ENCODE results near the gene NODAL.

The NODAL gene

DNA sequence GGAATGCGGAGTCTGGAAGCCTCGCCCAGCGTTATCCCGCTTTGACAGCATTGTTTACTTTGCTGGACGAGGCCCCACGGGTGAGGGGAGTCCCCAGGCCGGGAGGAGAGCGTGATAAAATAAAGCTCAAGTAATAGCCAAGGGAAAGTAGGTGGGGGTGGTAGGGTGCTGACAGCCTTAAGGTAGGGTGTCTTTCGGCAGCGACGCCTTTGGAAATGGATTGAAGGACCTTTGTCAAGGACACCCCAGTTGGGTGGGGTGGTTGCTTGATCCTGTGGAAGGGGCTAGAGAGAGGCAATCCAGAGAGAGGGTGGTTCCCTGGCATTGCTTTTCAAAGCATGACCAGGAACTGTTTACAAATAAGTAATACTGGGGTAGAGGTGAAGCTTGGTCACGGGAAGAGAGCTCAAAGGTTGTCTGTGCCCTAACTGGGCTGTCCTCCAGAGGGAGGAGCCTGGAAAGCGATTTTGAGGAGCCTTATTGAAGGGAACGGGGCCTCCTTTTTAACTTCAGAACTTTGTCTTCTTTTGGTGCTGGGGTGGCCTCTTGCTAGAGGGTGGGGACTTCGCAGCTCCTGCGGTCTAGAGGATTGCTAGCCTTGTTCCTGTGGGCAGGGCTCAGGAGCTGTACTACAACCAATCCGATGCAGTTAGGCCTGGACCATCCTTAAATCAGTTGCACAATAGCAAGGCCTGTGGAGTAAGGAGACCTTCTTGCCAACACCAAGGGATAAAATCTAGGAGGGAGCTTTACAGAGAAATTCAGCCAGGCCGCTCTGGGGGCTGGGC, 36.2 kb downstream of the NODAL start:
- DNase-seq (ENCODE audit: low read depth in 2 of 2), result peak; percentile 97 to 99

DNA sequence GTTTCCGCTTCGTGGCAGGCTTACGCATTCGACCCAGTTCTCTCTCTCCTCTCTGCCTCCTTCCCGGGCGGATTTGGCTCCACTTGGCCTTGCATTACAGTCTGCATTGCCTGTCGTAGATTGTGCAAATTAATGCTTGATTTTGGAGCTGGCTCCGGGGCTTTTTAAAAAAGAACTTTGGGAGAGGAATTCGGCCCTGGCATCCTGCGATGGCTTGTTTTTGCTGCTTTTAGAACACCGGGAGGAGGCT, 36.8 kb downstream of the NODAL start:
- peak; percentile 28 to 38 for DNase-seq (ENCODE audit: low read depth in 2 of 2)
- peak overlapping the region; percentile 85 to 90 for H3K4me3 ChIP-seq (replicated peaks in 1 of 2; ENCODE audit: low read depth in 2 of 2, low read length in 2 of 2)
- TF ChIP-seq, protein P1, sequence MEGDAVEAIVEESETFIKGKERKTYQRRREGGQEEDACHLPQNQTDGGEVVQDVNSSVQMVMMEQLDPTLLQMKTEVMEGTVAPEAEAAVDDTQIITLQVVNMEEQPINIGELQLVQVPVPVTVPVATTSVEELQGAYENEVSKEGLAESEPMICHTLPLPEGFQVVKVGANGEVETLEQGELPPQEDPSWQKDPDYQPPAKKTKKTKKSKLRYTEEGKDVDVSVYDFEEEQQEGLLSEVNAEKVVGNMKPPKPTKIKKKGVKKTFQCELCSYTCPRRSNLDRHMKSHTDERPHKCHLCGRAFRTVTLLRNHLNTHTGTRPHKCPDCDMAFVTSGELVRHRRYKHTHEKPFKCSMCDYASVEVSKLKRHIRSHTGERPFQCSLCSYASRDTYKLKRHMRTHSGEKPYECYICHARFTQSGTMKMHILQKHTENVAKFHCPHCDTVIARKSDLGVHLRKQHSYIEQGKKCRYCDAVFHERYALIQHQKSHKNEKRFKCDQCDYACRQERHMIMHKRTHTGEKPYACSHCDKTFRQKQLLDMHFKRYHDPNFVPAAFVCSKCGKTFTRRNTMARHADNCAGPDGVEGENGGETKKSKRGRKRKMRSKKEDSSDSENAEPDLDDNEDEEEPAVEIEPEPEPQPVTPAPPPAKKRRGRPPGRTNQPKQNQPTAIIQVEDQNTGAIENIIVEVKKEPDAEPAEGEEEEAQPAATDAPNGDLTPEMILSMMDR (IDR thresholded peaks at IDR 0.05; ENCODE audit: low read depth, low read length), result no peak

More for the DNA sequence above, 36.2 kb downstream of the NODAL start:
- TF ChIP-seq, protein P1 (IDR thresholded peaks at IDR 0.05; ENCODE audit: low read depth, low read length), result no peak
- peak overlapping the region; percentile 85 to 90 for H3K4me3 ChIP-seq (replicated peaks in 1 of 2; ENCODE audit: low read depth in 2 of 2, low read length in 2 of 2)

DNA sequence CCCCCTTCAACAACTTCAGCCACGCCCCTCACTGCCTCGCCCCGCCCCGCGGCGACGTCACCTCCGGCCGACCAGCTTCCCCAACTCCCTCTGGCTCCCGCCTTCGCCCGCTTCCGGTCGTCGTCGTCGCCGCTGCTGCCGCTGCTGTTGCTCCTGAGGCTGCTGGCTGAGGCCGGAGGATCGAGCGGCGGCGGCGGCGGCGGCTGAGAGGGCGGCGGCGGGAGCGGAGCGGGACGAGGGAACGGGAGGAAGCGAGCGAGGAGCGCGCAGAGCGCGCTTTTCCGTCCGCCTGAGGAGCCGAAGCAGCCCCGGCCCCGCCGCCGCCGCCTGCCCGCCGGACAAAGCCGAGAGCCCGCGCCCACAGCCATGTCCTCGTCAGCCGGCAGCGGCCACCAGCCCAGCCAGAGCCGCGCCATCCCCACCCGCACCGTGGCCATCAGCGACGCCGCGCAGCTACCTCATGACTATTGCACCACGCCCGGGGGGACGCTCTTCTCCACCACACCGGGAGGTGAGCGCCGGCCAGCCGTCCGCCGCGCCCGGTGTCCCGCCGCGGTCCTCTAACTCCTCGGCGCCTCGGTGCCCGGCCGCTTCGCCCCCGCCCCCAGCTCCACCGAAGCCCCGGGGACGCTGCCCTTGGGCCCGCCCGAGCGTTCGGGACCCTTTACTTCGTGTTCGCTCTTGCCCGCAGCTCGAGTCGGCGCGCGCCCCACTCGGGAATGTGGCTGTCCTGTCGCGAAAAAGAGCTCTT, 37.3 kb downstream of the NODAL start, which contains the start of gene EIF4EBP2:
TSS of gene EIF4EBP2 (plus strand) at position 110 of the 751 bp plus-strand sequence. CDS start at position 367, 257 bp downstream.
- TF ChIP-seq, protein P1 (IDR thresholded peaks at IDR 0.05; ENCODE audit: low read depth, low read length), result no peak
- H3K4me3 ChIP-seq (replicated peaks in 1 of 2; ENCODE audit: low read depth in 2 of 2, low read length in 2 of 2), result peak within 1 kb of the TSS; percentile 85 to 90
- DNase-seq (ENCODE audit: low read depth in 2 of 2), result peak; percentile 96 to 98

- peak overlapping the region in 1 of 2 donors; percentile 85 for H3K4me3 ChIP-seq (replicated peaks in 1 of 2; ENCODE audit: low read depth in 2 of 2, low read length in 2 of 2)
- no peak for DNase-seq (ENCODE audit: low read depth in 2 of 2)
- TF ChIP-seq, protein P1 (IDR thresholded peaks at IDR 0.05; ENCODE audit: low read depth, low read length), result no peak
Measured at GRCh38 chr10:70403483-70404035, 37.9 kb downstream of the NODAL start.

DNA sequence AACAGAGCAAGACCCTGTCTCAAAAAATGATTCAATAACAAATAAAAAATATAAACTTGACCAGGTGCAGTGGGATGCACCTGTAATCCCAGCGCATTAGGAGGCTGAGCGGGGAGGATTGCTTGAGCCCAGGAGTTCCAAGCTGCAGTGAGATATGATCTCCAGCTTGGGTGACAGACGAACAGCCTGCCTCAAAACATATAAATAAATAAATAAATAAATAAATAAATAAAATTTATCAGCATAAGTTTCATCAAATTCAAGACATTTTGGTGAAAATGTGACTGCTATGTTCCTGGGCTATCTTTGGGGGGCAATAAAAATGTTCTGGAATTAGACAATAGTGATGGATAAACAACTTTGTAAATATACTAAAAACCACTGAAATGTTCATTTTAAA, 42.3 kb downstream of the NODAL start:
- no peak for DNase-seq (ENCODE audit: low read depth in 2 of 2)
- TF ChIP-seq, protein P1 (IDR thresholded peaks at IDR 0.05; ENCODE audit: low read depth, low read length), result no peak
- no peak overlapping the region for H3K4me3 ChIP-seq (replicated peaks in 1 of 2; ENCODE audit: low read depth in 2 of 2, low read length in 2 of 2)

DNA sequence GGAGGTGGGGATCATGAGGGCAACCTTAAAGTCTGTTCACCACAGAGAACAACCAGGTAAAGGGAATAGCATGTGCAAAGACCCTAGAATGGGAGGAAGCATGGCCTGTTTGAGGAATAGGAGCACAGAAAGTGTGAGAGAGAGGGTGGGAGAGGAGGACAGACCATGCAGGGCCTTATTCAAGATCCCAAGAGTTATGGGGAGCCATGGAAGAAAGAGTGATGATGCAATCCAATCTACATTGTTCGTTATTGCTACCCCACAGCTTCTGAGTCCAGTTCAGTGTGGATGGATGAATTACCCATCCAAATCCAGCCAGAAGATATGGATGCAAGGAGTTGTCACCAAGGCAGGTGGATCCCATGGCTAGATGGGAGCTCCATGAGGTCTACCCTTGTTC, 45.3 kb downstream of the NODAL start:
- no peak for DNase-seq (ENCODE audit: low read depth in 2 of 2)
- TF ChIP-seq, protein P1 (IDR thresholded peaks at IDR 0.05; ENCODE audit: low read depth, low read length), result no peak
- no peak overlapping the region for H3K4me3 ChIP-seq (replicated peaks in 1 of 2; ENCODE audit: low read depth in 2 of 2, low read length in 2 of 2)
